Measurements from ENCODE around the gene EEF2KMT. TPM values are rescaled to one million over a fixed set of nuclear protein-coding genes. Genes with fewer than 3 reads are reported as not detected.
"Not testable (repeated sequence)": the region's sequence is repeated elsewhere in the genome, so short reads cannot be mapped to it uniquely, and the experiment has no call there.

Gene EEF2KMT
- total and polyA plus RNA-seq, 2 of the 4 experiments (the other 2 are of a cell fraction), result 14.1 to 19.0 TPM

DNA sequence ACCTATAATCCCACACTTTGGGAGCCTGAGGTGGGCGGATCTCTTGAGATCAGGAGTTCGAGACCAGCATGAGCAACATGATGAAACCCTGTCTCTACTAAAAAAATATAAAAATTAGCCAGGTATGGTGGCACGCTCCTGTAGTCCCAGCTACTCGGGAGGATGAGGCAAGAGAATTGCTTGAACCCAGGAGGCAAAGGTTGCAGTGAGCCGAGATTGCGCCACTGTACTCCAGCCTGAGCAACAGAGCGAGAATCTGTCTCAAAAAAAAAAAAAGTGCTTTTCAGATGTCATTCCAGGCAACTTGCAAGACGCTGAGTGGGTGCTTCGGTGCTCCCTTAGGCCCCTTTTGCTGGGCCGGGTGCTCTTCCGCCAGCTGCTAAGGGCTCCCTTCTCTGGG, 53.0 kb downstream of the EEF2KMT start:
- H3K36me3 ChIP-seq (ENCODE audit: control insufficient read depth, insufficient read depth, low read length); H2AK5ac ChIP-seq (ENCODE audit: low read depth, low read length); H4K5ac ChIP-seq (ENCODE audit: low read depth, low read length); H3K4ac ChIP-seq (ENCODE audit: low read depth, low read length); H3K4me2 ChIP-seq (ENCODE audit: low read depth, low read length); H3K4me1 ChIP-seq (ENCODE audit: control insufficient read depth, insufficient read depth, low read length); H2BK120ac ChIP-seq (ENCODE audit: low read depth, low read length); H4K91ac ChIP-seq (ENCODE audit: insufficient read depth, low read depth, low read length); H2BK5ac ChIP-seq (ENCODE audit: low read depth, low read length, poor library complexity, severe bottlenecking); intact Hi-C loops (cut with micrococcal nuclease); H2BK15ac ChIP-seq (ENCODE audit: low read depth, low read length); H3K18ac ChIP-seq (ENCODE audit: low read depth, low read length); H2BK20ac ChIP-seq (ENCODE audit: low read depth, low read length); CTCF ChIA-PET; H3K4me3 ChIP-seq (ENCODE audit: insufficient read depth, low read depth, low read length); ATAC-seq (ENCODE audit: low read depth); H3K9me1 ChIP-seq (ENCODE audit: insufficient read depth, low read length); H3K14ac ChIP-seq (replicated peaks; ENCODE audit: low read depth, low read length); H3K56ac ChIP-seq (ENCODE audit: extremely low read depth, insufficient read depth, low read length); H3K27ac ChIP-seq (ENCODE audit: insufficient read depth, low read length); H2AK9ac ChIP-seq (replicated peaks; ENCODE audit: low read depth, low read length, poor library complexity); H2AFZ ChIP-seq (replicated peaks; ENCODE audit: low read length, poor library complexity); dilution Hi-C loops (cut with HindIII; ENCODE audit: low sequenced_read_pairs, unreplicated experiment); H3K79me1 ChIP-seq (ENCODE audit: low read depth in 1 of 2, low read length in 2 of 2); H3K9me3 ChIP-seq (ENCODE audit: control insufficient read depth, insufficient read depth, low read length); H3K23ac ChIP-seq (ENCODE audit: low read depth, low read length); H4K8ac ChIP-seq (ENCODE audit: low read depth in 2 of 2, low read length in 2 of 2); H3K9ac ChIP-seq (ENCODE audit: low read depth, low read length); BruUV-seq (replicated peaks); in situ Hi-C loops (cut with MboI; ENCODE audit: low sequenced_read_pairs); DNase-seq; H3K27me3 ChIP-seq (ENCODE audit: control insufficient read depth, insufficient read depth, low read length); POLR2A ChIA-PET (ENCODE audit: unreplicated experiment); H4K20me1 ChIP-seq (ENCODE audit: insufficient read depth, low read length): not testable (repeated sequence)
- WGBS, 2 experiments (ENCODE audit: extremely low coverage in 2 of 2, insufficient read length in 1 of 2), result 20% methylated on average over 1 of the region's 11 CpGs; no CpG with 5 or more reads in 1 of the 2 experiments
